Osteocyte (in vitro differentiated cells): ENCODE measurements around the gene BPIFB1. TPM values are rescaled to one million over a fixed set of nuclear protein-coding genes. Genes with fewer than 3 reads are reported as not detected.

ENCODE experiments used
- DNase-seq: peaks from one replicate; pipeline ENCODE4 v3.0.0; 2021; ENCODE audit warnings: mixed read lengths; ENCODE audit not compliant: unreplicated experiment; ENCODE audit errors: extremely low spot score
- H3K27ac Mint-ChIP-seq: one replicate; pipeline ENCODE4 v1.8.0; 2021; ENCODE audit warnings: mild to moderate bottlenecking, mixed read lengths; ENCODE audit not compliant: unreplicated experiment
- H3K27me3 Mint-ChIP-seq: one replicate; pipeline ENCODE4 v1.8.0; 2021; ENCODE audit warnings: mixed read lengths; ENCODE audit not compliant: unreplicated experiment
- H3K36me3 Mint-ChIP-seq: one replicate; pipeline ENCODE4 v1.8.0; 2021; ENCODE audit warnings: mixed read lengths; ENCODE audit not compliant: unreplicated experiment
- H3K4me1 Mint-ChIP-seq: one replicate; pipeline ENCODE4 v1.8.0; 2021; ENCODE audit warnings: mixed read lengths; ENCODE audit not compliant: unreplicated experiment
- H3K4me3 Mint-ChIP-seq: one replicate; pipeline ENCODE4 v1.8.0; 2021; ENCODE audit warnings: mild to moderate bottlenecking, moderate library complexity, mixed read lengths; ENCODE audit not compliant: unreplicated experiment
- H3K9me3 Mint-ChIP-seq: one replicate; pipeline ENCODE4 v1.8.0; 2021; ENCODE audit warnings: mixed read lengths; ENCODE audit not compliant: unreplicated experiment
- total RNA-seq: library from RNA; stranded (reverse); gene quantifications from 2 replicates; pipeline ENCODE4 v1.2.1, GENCODE V29; 2021
- TF ChIP-seq, protein P1 (sequence below): fragments of 200-600 bp; sonication (generic); IDR thresholded peaks from 2 replicates; pipeline ENCODE4 v1.5.0; 2021; ENCODE audit warnings: antibody characterized with exemption, mild to moderate bottlenecking, moderate library complexity

Gene BPIFB1
- total RNA-seq, 1 donor from 2014 or later = not detected

DNA sequence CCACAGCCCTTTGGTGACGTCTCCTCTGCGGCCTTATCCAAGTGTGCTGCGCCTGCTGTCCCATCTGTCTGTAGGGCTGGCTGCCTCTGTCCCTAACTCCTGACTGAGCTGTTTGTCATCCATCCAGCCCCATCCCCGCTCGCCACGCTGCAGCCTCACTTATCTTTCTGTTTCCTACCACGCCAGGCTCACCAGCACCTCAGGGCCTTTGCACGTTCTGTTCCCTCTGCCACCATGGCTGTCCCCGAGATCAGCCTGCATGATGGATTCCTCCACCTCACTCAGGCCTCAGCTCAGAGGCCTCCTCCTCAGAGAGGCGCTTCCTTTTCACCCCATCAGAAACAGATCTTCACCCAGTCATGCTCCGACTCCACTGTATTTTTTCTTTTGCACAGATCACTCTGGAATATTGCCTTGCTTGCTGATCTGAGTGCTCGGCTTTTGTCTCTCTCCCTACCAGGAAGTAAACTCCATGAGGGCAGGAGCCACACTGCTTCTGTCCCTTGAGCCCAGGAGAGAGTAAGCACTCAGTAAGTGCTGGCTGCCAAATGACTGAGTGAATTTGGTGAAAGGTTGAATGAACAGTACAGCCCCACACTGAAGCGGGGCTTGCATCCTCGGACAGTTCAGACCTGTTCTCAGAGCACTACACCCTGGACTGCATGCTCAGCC lies 34.5 kb downstream of the BPIFB1 start:
- TF ChIP-seq, protein P1, sequence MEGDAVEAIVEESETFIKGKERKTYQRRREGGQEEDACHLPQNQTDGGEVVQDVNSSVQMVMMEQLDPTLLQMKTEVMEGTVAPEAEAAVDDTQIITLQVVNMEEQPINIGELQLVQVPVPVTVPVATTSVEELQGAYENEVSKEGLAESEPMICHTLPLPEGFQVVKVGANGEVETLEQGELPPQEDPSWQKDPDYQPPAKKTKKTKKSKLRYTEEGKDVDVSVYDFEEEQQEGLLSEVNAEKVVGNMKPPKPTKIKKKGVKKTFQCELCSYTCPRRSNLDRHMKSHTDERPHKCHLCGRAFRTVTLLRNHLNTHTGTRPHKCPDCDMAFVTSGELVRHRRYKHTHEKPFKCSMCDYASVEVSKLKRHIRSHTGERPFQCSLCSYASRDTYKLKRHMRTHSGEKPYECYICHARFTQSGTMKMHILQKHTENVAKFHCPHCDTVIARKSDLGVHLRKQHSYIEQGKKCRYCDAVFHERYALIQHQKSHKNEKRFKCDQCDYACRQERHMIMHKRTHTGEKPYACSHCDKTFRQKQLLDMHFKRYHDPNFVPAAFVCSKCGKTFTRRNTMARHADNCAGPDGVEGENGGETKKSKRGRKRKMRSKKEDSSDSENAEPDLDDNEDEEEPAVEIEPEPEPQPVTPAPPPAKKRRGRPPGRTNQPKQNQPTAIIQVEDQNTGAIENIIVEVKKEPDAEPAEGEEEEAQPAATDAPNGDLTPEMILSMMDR = no peak
- Mint-ChIP-seq H3K36me3 (no peaks in the 10 kb centered on the region), H3K27ac (no peak overlapping the region), H3K27me3 (peaks cover 40% of the 10 kb centered on the region), H3K9me3 (no peaks in the 10 kb centered on the region), H3K4me3 (no peak overlapping the region), H3K4me1 (no peaks in the 10 kb centered on the region)
- no peak for DNase-seq

DNA sequence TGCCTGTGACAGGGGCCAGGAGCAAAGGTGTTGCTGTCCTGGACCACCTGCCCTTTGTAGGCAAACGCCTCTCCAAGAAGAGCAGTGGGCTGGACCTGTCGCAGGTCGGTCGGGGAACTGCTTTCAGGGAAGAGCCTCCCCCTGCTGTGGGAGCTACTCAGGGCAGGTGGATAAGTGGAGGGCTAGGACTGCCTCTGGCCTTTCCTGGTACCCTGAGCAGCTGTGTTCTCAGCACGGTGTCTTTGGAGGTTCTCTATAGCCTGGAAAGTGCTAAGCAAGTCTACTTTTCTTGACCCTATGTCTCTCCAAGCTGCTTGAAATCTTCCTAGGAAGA lies 35.0 kb downstream of the BPIFB1 start:
- no peak for DNase-seq
- no peaks in the 10 kb centered on the region for H3K4me1 Mint-ChIP-seq
- H3K4me3 Mint-ChIP-seq = no peak overlapping the region
- H3K9me3 Mint-ChIP-seq = no peaks in the 10 kb centered on the region
- no peaks in the 10 kb centered on the region for H3K36me3 Mint-ChIP-seq
- no peak overlapping the region for H3K27ac Mint-ChIP-seq
- TF ChIP-seq, protein P1 = no peak
- peaks cover 43% of the 10 kb centered on the region for H3K27me3 Mint-ChIP-seq

DNA sequence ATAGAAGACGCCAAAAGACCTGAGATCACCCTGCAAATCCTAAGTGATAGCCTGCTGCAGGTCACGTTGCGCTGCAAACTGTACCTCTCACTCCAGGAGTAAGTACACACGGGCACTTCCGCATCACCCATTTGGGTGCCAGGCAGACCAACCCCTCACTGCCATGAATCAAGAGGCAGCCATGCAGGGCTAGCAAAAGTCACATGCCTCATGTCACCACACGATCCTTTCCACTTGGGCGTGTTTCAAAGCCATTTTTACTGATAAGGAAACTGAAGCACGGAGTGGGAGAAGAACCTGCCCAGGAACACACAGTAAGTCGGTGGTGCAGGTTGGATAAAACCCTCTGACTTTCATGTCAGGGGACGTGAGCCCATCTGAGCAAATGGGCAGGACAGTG lies 37.0 kb downstream of the BPIFB1 start:
- Mint-ChIP-seq H3K4me1 (no peaks in the 10 kb centered on the region), H3K27me3 (peaks cover 49% of the 10 kb centered on the region), H3K27ac (no peak overlapping the region), H3K9me3 (no peaks in the 10 kb centered on the region), H3K36me3 (no peaks in the 10 kb centered on the region), H3K4me3 (no peak overlapping the region)
- DNase-seq = no peak
- TF ChIP-seq, protein P1 = no peak

DNA sequence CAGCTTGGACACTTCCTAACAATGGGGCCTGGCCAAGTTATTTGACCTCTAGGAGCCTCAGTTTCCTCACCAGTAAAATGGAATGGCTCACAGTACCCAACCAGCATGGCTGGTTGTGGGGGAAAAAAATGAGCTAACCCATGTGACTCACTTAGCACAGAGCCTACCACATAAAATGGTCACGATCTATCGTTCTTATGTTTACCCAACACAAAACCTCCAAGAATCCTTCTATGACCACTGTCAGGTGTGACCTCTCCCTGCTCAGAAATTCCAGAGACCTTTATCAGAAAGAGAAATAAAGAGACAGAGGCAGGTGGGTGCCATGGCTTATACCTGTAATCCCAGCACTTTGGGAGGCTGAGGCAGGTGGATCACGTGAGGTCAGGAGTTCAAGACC lies 39.4 kb downstream of the BPIFB1 start:
- Mint-ChIP-seq H3K4me3 (no peak overlapping the region), H3K27me3 (peaks cover 48% of the 10 kb centered on the region), H3K4me1 (no peaks in the 10 kb centered on the region), H3K9me3 (no peaks in the 10 kb centered on the region), H3K36me3 (no peaks in the 10 kb centered on the region), H3K27ac (no peak overlapping the region)
- DNase-seq = no peak
- TF ChIP-seq, protein P1 = no peak

DNA sequence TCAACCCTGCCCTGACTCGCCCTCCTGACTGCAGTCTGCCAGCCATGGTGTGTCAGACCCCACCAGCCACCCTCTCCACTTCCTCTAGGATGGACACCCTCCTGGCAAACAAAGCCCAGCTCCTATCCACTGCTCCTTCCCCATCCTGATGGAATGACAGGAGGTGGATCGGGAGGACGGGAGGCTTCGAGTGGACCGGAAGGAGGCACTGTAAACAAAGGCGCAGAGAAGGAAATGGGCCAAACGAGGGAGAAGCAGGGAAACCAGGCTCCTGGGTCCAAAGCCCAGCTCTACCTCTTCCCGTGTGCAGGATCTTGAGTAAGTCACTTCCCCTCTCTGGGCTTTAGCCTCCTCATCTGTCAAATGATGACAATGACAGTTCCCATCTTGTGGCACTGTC lies 40.2 kb downstream of the BPIFB1 start:
- no peak for DNase-seq
- H3K27ac Mint-ChIP-seq = no peak overlapping the region
- no peaks in the 10 kb centered on the region for H3K9me3 Mint-ChIP-seq
- H3K36me3 Mint-ChIP-seq = no peaks in the 10 kb centered on the region
- peaks cover 46% of the 10 kb centered on the region for H3K27me3 Mint-ChIP-seq
- no peak overlapping the region for H3K4me3 Mint-ChIP-seq
- TF ChIP-seq, protein P1 = no peak
- no peaks in the 10 kb centered on the region for H3K4me1 Mint-ChIP-seq
